Activated T-cell treated with anti-CD3 and anti-CD28 coated beads, Interleukin-2, amount 50 U/mL, for 4 hours (primary cell): ENCODE data around the gene RESP18. TPM values are rescaled to one million over a fixed set of nuclear protein-coding genes. Genes with fewer than 3 reads are reported as not detected.

Experiments used
- ATAC-seq, 2 donors: fragments of 200-7000 bp; cut with Tn5 transposase; one replicate each; pipeline ENCODE4 v1.10.0; 2021
- DNase-seq: peaks from one replicate; pipeline ENCODE4 v3.0.0-alpha.2; 2020
- H3K27me3 Mint-ChIP-seq: one replicate; pipeline ENCODE4 v1.8.0; 2021; ENCODE audit warnings: low read depth, mixed read lengths
- H3K36me3 Mint-ChIP-seq: one replicate; pipeline ENCODE4 v1.8.0; 2022; ENCODE audit warnings: mixed read lengths; ENCODE audit not compliant: insufficient read depth
- H3K4me1 Mint-ChIP-seq: one replicate; pipeline ENCODE4 v1.8.0; 2021; ENCODE audit warnings: low read depth, mixed read lengths
- H3K4me3 Mint-ChIP-seq: one replicate; pipeline ENCODE4 v1.8.0; 2021; ENCODE audit warnings: mild to moderate bottlenecking, moderate library complexity, mixed read lengths
- H3K9me3 Mint-ChIP-seq: one replicate; pipeline ENCODE4 v1.8.0; 2021; ENCODE audit warnings: mixed read lengths
- total RNA-seq, 3 donors: library from RNA; stranded (reverse); gene quantifications; one replicate each; pipeline ENCODE4 v1.2.1, GENCODE V29; 2021

Gene RESP18
- total RNA-seq, 3 donors from 2014 or later: not detected

DNA sequence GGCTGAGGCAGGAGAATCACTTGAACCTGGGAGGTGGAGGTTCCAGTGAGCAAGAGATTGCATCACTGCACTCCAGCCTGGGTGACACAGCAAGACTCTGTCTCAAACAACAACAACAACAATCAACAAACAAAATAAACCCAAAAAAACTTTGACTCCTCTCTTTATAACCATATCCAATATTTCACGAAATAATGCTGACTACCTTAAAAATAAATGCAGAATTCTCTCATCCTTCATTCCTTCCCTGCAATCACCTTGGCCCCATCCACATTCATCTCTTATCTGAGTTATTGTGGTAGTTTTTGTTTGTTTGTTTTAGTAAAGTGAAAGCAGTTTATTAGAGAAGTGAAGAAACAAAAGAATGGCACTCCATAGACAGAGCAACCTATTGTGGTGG, 26.5 kb downstream of the RESP18 start:
- Mint-ChIP-seq H3K4me3 (no peak overlapping the region), H3K27me3 (peaks cover 85% of the 10 kb centered on the region), H3K4me1 (peaks cover 2% of the 10 kb centered on the region), H3K36me3 (no peaks in the 10 kb centered on the region), H3K9me3 (no peaks in the 10 kb centered on the region)
- DNase-seq (no peak), ATAC-seq (no peak)

DNA sequence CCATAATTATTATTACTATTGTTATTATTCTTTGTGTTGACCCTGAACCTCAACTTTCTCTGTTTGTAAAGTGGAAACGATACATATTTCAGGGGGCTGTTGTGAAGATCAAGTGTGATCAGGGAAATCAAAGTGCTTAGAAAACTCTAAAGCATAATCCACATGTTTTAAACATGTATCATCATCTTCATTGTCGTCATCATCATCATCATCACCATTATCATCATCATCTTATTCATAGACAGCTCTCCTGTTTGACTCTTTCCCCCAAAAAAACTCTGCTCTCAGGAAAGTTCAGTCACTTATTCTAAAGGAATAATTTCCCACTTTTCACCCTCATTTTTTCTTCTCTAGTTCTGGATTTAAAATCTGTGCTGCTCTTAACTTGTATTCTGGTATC, 28.3 kb downstream of the RESP18 start:
- H3K36me3 Mint-ChIP-seq: no peaks in the 10 kb centered on the region
- no peak overlapping the region for H3K4me3 Mint-ChIP-seq
- DNase-seq (no peak), ATAC-seq (no peak)
- peaks cover 2% of the 10 kb centered on the region for H3K4me1 Mint-ChIP-seq
- peaks cover 76% of the 10 kb centered on the region for H3K27me3 Mint-ChIP-seq
- H3K9me3 Mint-ChIP-seq: no peaks in the 10 kb centered on the region

DNA sequence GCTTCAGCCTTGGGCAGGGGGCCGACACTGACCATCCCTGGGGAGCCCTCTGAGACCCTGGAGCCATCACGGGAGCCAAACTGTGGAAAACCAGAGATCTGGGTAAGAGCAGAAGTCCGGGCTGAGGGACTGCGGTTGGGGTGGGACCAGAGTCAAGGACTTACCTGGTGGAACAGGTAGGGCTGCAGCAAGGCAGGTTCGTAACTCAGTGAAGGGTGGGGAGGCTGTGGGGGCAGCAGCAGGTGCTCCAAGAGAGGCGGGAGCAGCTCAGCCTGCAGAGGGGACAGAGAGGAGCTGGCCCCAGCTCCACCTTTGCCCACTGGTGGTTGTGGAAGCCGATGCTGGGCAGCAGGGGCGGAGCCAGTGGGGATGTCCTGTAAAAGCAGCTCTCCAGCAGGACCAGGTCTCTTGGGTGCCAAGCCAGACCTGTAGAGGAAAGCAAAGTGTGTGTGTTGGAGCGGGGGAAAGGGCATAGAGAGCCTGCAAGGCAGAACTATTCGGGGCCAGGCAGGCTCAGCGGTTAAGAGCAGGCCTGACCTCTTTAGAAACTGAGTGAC, 30.1 kb downstream of the RESP18 start:
- Mint-ChIP-seq H3K36me3 (no peaks in the 10 kb centered on the region), H3K4me1 (peaks cover 3% of the 10 kb centered on the region), H3K4me3 (no peak overlapping the region), H3K9me3 (no peaks in the 10 kb centered on the region), H3K27me3 (peaks cover 65% of the 10 kb centered on the region)
- DNase-seq: no peak
- ATAC-seq: no peak

DNA sequence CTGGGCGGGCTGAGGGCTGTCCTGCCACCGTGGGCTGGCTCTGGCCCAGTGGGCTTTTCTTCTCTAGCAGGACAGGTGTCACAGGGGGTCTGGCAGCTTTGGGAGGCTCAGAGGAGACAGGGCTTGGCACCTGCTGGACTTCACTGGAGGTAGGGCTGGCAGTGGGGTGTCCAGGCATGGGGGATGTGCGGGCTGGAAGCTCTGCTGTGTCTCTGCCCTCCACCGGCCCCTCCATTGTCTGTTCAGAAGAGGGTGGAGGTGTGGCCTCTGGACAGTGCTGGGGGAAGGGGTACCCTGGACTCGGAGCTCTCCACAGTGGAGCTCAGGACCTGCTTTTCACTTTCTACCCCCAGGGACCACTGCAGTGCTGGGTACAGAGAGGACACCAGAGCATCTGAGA, 32.5 kb downstream of the RESP18 start:
- no peak for ATAC-seq
- no peaks in the 10 kb centered on the region for H3K36me3 Mint-ChIP-seq
- no peak overlapping the region for H3K4me3 Mint-ChIP-seq
- no peak for DNase-seq
- H3K4me1 Mint-ChIP-seq: peaks cover 8% of the 10 kb centered on the region
- peaks cover 41% of the 10 kb centered on the region for H3K27me3 Mint-ChIP-seq
- H3K9me3 Mint-ChIP-seq: no peaks in the 10 kb centered on the region

DNA sequence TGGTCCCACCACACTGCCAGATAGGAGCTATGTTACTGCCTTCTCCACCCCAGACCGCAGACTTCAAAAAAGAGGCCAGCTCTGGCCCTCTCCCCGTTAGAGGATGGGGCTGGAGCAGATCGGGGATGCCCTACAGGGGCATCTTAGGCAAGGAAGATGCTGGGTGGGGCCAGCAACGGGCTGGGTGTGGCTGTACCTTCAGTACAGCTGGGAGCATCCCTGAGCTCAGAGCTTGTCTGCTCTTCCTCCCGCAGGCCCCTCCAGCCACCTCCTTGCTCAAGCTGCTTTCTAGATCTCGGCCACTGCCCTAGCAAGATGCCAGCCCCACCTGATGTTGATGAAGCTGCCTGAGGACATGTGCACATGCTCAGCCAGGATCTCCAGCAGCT, 33.2 kb downstream of the RESP18 start:
- no peak for DNase-seq
- Mint-ChIP-seq H3K27me3 (peaks cover 34% of the 10 kb centered on the region), H3K4me3 (no peak overlapping the region), H3K9me3 (no peaks in the 10 kb centered on the region), H3K36me3 (no peaks in the 10 kb centered on the region), H3K4me1 (peaks cover 11% of the 10 kb centered on the region)
- no peak for ATAC-seq

DNA sequence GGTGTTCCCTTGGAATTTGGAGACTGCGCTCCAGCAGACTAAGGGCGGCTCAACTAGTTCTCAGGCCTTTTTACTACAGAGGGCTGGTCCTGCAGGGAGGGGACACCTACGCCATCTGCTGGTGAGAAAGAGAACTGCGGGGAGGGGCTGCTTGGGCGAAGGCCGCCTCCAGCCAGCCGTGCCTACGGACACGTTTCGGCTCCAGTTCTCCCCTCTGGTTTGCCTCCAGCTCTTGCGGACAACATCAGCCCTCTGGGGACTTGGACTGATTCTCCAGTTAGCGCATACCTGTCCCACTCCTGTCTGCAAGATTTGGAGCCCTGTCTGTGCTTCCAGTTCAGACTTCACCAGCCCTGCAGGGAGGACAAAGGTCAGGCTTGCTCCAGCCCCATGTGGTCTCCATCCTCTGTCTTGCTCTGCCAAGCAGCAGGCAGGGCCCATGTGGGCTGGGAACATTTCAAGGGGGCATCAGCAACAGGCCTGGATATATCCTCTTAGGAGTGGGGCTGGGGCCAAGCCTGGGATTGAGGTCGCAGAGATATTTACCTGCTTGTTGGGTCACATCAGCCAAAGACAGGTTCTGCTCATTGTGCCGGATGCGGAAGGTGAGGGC, 33.7 kb downstream of the RESP18 start:
- peak; percentile 90 for DNase-seq
- no peaks in the 10 kb centered on the region for H3K9me3 Mint-ChIP-seq
- ATAC-seq: peak; percentile 59 to 64
- peaks cover 14% of the 10 kb centered on the region for H3K4me1 Mint-ChIP-seq
- H3K4me3 Mint-ChIP-seq: no peak overlapping the region
- H3K36me3 Mint-ChIP-seq: no peaks in the 10 kb centered on the region
- peaks cover 33% of the 10 kb centered on the region for H3K27me3 Mint-ChIP-seq

DNA sequence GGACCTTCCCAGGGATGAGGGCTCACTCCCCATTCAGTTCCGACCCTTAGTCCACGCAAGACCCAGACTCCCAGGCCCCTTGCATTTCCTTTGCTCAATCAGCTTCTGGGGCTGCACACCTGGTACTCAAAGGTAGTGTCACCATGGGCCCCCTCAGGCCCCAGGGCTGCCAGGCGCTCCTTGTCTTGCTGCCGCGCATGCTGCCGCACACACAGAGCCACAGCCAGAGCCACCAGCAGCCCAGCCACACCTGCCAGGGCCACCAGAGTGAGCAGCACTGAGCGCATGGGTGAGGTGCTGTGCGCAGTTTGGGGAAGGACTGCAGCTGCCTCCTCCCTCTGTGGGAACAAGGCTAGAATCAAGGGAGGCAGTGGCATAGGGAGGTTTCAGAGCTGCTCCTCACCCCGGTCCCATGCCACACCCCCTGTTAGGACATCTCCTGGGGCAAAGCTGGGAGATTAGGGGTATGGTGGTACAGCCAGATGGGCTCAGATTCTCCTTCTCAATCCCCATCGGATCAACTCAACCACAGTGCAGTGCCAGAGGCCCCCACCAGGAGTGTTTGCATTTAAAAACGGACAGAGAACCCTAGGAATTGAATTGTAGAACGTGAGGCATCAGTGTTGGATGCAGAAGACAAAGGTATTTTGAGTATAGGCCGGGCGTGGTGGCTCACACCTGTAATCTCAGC, 34.6 kb downstream of the RESP18 start:
- ATAC-seq (no peak), DNase-seq (no peak)
- peaks cover 23% of the 10 kb centered on the region for H3K27me3 Mint-ChIP-seq
- H3K4me3 Mint-ChIP-seq: no peak overlapping the region
- H3K9me3 Mint-ChIP-seq: no peaks in the 10 kb centered on the region
- H3K36me3 Mint-ChIP-seq: no peaks in the 10 kb centered on the region
- H3K4me1 Mint-ChIP-seq: peaks cover 14% of the 10 kb centered on the region

DNA sequence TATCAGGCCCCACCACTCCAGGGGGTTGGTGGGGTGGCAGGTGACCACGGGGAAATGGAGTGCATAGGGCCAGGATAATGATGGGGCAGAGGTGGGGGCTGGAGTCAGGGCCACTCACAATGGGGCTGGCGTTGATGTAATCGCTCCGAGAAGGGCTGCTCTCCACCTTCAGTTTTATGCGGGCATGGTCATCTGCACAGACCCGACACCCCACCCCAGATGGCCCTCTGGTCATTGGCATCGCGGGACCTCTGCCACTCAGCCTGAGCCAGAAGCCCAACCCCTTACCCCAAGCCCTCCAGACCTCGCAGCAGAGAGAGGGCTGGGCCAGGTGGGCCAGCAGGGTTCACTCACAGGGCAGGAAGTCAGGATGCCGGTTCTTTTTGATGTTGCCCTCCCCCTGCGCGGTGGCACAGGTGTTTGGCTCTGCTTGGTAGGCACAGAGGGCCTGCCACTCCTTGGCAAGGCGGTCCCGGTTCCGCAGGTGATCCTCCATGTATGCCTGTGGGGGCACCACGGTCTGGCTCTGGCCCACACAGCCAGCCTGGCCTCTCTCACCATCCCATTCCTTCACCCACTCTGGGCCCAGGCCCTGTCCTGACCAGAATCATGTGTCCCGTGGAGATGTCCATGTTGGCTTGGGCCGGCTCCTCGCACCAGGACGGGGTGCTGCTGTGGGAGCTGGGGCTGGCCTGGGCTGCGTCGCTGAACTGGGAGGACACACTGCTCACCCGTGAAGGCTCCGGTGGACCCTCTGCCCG, 35.7 kb downstream of the RESP18 start:
- H3K27me3 Mint-ChIP-seq: peaks cover 15% of the 10 kb centered on the region
- H3K36me3 Mint-ChIP-seq: no peaks in the 10 kb centered on the region
- DNase-seq (no peak), ATAC-seq (no peak)
- no peak overlapping the region for H3K4me3 Mint-ChIP-seq
- H3K4me1 Mint-ChIP-seq: peaks cover 14% of the 10 kb centered on the region
- H3K9me3 Mint-ChIP-seq: no peaks in the 10 kb centered on the region

DNA sequence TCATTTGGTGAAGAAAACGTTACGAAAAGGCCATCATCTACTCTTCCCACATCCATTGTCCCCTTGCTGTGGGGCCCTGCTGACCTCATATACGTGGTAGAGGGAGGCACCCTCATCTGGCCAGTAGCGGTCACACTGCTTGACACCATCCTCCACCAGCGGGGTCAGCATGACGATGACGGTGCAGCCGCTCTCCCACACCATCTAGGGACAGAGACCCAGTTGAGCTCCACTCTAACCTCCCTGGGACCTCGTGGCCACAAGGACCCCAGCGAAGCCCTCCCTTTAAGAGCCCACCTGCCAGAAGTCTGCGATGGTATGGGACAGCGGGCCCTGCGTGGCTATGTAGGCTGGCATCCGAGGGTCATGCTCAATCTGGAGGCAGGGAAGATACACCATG, 36.4 kb downstream of the RESP18 start:
- DNase-seq (no peak), ATAC-seq (no peak)
- peaks cover 14% of the 10 kb centered on the region for H3K4me1 Mint-ChIP-seq
- H3K4me3 Mint-ChIP-seq: no peak overlapping the region
- peaks cover 9% of the 10 kb centered on the region for H3K27me3 Mint-ChIP-seq
- H3K36me3 Mint-ChIP-seq: no peaks in the 10 kb centered on the region
- no peaks in the 10 kb centered on the region for H3K9me3 Mint-ChIP-seq

DNA sequence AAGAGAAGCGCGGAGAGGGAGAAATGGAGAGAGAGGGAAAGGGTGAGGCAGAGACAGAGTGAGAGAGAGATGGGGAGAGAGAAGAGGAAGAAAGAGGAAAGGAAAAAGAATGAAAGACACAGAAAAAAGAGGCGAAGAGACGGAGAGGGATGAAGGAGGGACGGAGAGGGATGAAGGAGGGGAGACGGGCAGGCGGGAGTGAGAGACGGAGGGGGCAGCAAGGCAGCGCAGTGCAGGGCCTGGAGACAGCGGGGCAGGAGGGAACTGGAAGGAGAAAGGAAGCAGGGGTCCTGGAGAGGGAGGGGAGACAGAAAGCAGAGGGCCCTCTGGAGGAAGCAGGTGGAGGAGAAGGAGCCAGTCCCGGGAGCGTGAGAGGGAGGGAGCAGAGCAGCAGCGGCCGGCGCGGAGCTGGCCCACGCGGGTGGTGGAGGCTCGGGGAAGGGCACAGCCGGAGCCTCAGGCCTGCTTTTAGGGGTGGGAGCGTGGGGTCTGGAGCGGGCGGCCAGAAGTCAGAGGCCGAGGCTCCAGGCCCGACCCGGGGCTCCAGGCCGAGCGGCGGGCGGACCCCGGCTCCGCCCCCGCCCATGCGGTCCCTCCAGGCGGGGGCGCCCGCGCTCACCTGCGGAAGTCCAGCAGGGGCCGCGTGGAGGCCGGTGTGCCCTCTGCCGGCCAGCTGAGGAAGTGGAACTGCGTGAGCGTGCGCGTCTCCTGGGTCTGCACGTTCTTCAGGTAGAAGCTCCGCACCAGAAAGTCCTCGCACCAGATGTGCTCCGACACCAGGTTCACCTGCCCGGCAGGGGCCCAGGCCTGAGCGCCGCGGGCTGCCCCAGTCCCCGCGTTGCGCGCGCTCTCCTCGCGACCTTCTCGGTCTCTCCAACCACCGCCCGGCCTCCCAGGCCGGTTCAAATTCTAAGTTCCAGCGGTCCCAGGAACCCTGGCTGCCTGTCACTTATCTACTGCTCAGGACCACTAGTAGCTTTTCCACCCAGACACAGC, 37.9 kb downstream of the RESP18 start:
- Mint-ChIP-seq H3K27me3 (peaks cover 3% of the 10 kb centered on the region), H3K9me3 (no peaks in the 10 kb centered on the region), H3K4me1 (peaks cover 14% of the 10 kb centered on the region), H3K4me3 (peak overlapping the region; percentile 77), H3K36me3 (no peaks in the 10 kb centered on the region)
- ATAC-seq: peak; percentile 89 to 95
- DNase-seq: peak; percentile 87

DNA sequence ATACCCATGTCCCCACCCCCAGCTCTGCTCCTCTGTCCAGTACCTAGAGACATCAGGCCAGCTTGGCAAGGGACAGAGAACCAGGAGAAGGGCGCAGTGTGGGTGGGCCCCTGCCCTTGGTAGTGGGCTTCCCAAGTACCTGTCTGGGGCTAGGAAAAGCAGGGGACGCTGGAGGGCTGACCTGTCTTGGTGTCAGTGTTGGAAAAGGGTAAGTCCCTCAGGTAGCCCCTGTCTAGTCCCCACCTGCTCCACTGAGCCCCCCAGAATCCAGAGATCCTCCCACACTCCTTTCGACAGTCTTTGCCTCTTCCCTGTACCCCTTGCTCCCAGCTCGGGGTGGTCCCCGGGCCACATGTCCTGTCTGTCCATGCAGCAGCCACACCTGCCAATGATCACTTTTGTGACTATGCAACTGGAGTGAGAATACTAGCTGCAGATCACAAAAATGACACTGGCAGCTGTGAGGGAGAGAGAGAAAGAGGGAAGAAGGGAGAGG, 38.8 kb downstream of the RESP18 start:
- Mint-ChIP-seq H3K4me1 (peaks cover 11% of the 10 kb centered on the region), H3K27me3 (no peaks in the 10 kb centered on the region), H3K36me3 (no peaks in the 10 kb centered on the region), H3K4me3 (peak overlapping the region; percentile 77), H3K9me3 (no peaks in the 10 kb centered on the region)
- ATAC-seq (no peak), DNase-seq (no peak)

DNA sequence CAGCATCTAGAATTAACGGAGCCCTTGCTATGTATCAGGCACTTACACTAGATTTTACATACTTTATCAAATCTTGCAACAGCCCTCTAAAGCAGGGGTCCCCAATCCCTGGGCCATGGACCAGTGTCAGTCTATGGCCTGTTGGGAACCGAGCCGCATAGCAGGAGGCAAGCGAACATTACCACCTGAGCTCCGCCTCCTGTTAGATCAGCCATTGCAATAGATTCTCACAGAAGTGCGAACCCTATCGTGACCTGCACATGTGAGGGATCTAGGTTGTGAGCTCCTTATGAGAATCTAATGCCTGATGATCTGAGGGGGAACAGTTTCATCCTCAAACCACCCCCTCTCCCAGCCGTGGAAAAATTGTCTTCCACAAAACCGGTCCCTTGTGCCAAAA, 39.9 kb downstream of the RESP18 start:
- Mint-ChIP-seq H3K4me3 (no peak overlapping the region), H3K4me1 (peaks cover 11% of the 10 kb centered on the region), H3K9me3 (no peaks in the 10 kb centered on the region), H3K36me3 (no peaks in the 10 kb centered on the region), H3K27me3 (no peaks in the 10 kb centered on the region)
- DNase-seq (no peak), ATAC-seq (no peak)

DNA sequence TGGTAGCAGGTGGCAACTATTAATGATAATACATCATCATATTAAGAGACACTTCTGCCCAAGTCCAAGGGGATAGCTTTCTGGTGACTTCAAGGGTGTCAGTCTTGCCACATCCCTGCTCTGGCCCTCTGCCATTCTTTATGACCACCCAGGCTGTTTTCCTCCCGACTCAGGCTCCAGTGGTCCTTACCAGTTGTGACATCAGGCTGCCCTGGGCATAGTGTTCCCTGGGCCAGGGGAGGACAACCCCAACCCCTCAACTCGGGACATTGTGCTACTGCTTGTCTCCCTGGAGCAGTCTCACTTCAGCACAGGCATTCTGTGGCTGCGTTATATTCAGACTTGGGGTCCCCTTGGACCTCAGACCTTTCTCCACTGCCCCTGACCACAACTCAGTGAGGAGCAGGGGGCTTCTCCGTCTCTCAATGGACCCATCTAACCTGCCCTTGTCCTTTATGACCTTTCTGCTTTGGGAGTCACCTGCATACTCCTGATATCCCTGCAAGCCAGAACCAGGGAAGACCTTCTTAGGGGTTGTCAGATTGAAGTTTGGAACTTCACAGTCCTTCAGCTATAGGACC, 40.5 kb downstream of the RESP18 start:
- H3K4me1 Mint-ChIP-seq: peaks cover 10% of the 10 kb centered on the region

More for the DNA sequence above, 40.5 kb downstream of the RESP18 start:
- DNase-seq (no peak), ATAC-seq (no peak)
- Mint-ChIP-seq H3K36me3 (no peaks in the 10 kb centered on the region), H3K4me3 (no peak overlapping the region), H3K27me3 (no peaks in the 10 kb centered on the region), H3K9me3 (no peaks in the 10 kb centered on the region)
